Medulla oblongata (tissue), 1 donor: Measurements from ENCODE around the gene RAI1.
A peak's percentile ranks its signal among the peaks of the same experiment; 100 is the strongest.
"Not testable (repeated sequence)": the region's sequence is repeated elsewhere in the genome, so short reads cannot be mapped to it uniquely, and the experiment has no call there.

Experiments used
- DNase-seq: peaks from one replicate; pipeline ENCODE4 v3.0.0-alpha.2; 2015; ENCODE audit errors: extremely low spot score

RAI1 gene

DNA sequence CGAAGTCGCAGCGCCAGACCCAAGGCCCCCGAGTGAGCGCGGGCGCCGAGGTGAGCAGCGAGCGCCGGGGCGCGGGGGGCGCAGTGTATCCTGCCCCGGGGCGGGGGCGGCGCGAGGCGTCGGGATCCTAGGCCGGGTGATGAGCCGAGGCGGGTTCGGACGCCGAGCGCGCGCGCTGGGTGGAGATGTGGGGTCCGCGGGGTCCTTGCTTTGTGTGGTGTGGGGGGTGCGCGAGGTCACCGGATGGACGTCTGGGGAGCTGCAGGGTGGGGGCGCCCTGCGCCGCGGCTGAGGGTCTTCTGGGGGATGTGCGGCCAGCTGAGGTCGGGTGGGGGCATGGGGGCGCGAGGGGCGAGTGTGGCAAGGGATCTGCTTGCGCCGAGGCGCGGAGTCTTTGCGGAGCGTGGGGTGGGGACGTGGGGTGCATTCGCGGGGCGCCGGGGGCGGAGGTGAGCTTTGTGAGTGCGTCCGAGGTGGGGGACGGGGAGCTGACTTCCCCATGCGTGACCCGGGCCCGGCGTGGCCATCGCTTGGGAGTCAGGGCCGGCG lies 560 bp downstream of the RAI1 start:
- peak; percentile 25 for DNase-seq

GRCh38 chr17:17682293-17682736 lies 1.1 kb downstream of the RAI1 start:
- DNase-seq = peak; percentile 59

DNA sequence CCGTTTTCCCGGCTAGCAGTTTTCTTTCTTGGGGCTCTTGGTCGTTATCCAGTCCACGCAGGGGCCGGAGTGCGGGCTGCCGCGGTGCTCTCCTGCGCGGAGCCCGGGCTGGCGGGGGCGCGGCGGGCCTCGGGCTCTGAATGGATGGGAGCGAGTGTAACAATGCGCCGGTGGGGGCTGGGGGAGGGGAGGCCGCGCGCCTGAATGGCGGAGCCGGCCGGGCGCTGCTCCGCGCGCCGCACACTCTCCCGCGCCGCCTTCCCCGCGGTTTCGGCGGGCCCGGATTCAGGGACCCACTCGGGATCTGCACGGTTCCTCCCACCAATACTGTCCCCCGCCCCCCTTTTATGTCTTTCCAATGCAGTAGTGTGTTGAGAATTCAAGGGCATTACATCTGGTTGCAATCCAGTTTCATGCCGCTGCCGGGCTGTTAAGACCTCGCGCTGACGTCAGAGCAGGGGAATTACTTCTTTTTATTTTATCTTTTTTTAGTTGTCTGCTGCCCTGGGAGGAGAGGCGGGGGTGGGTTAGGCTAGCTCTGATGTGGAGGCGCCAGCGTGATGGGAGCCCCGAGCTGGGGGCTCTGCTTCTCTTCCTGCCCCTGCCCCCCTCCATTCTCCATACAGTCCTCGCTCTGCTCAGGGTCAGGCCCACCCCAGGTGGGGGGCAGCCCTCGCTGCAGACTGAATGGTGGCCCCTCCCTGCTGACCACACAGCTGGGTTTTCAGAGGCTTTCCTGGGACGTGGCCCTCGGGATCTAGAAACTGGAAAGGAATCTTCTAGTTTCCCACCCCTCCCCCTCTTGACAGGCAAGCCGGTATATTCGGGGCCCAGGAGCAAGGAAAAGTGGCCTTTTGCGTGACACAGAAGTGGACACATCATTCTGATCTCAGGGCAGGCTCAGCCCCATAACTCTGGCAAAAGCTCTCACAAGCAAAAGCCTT lies 1.8 kb downstream of the RAI1 start:
- DNase-seq = peak; percentile 63

GRCh38 chr17:17683710-17684365 lies 2.6 kb downstream of the RAI1 start:
- no peak for DNase-seq

GRCh38 chr17:17684906-17685774 lies 3.9 kb downstream of the RAI1 start:
- no peak for DNase-seq

GRCh38 chr17:17685775-17686291 lies 4.6 kb downstream of the RAI1 start:
- DNase-seq = no peak

DNA sequence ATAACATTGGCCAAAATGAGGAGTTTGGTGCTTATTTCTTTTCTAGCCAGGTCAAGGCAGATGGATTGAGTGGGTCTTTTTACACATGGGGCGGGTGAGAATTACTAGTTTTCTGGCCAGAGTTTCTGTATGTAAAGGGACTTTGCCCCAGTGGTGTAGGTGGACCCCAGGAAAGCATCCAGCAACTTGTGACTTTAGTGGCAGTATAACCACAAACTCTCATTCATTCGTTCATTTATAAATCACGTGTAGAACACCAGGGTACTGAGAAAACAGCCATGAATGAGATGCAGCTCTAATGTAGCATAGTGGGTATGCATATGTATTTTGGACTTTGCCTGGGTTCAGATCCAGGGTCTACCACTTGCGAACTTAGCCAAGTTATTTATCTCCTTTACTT lies 8.1 kb downstream of the RAI1 start:
- no peak for DNase-seq

GRCh38 chr17:17690233-17690632 lies 9.0 kb downstream of the RAI1 start:
- DNase-seq = not testable (repeated sequence)

DNA sequence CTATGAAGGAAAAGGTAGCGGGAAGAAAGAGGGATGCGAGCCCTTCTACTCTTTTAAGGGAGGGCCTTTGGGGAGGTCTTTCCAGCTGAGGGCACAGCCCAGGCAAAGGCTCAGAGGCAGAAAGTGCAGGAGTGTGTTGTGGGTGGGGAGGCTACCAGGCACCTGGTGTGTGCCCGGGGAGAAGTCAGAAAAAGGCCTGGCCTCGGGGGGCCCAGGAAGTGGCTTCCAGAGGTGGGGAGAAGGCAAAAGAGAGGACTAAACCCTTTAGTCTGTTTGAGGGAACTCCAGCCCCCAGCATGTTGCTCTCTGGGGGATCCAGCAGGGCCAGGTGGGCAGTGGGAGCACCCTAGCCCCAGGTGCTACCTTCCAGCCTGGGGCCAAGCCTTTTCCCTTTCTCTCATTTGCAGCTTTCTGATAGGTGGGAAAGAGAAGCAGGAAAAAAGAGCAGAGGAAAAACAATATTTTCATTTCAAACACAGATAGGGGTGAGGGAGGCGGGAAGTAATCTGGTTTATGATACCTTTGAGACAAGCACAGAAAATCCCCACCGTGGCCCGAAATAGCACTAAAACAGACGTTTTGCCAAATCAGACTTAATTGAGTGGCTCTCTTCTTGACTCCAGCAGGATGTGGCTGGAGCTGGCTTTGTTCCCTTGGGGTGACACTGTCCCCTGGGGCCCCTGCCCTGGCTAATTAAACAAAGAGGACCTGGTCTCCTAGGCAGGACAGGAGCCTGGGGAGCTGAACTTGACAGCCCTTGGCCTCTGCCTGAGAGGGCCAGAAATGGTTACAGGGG lies 10.4 kb downstream of the RAI1 start:
- no peak for DNase-seq

GRCh38 chr17:17692353-17693252 lies 11.3 kb downstream of the RAI1 start:
- no peak for DNase-seq

DNA sequence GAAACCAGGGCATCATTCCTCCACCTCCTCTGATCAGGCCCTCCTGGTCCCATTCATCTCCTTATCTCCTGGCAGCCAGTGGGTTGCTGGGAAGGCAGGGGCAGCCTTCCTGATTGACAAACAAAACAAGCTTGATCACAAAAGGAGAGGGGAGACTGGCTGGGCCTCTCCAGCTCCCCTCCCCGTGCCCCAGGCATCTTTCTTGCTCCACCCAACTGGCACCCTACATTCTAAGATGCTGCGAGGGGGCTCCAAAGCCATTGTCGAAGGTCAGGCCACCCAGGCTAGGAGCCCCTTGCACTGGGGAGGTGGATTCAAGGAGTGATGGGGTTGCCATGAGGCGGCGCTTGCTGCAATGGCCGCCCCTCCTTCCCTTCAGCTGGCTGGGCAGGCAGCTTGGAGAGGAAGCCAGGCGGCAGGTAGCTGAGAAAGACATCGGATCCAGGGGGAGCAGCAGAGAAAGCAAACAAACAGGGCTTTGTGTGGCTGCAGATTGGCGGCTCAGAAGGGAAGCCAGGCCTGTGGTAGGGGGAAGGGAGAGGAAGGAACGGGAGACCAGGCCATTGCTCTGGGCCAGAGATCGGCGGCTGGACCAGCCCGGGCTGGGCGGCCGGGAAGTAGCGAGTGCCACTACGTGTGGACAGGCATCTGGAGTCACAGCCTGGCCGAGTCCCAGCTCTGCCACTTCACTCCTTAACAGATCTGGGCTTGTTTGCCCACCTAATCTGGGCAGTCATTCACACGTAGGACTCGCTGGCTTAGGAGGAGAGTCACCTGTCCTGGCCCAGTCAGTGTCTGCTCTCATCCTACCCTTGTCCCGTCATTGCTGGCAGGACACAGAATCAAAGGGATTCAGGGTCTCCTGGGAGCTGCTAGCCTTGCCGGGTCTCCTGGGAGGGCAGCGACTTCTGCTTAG lies 12.3 kb downstream of the RAI1 start:
- peak; percentile 84 for DNase-seq

- peak; percentile 85 for DNase-seq
Measured at GRCh38 chr17:17694169-17695081, 13.2 kb downstream of the RAI1 start.

DNA sequence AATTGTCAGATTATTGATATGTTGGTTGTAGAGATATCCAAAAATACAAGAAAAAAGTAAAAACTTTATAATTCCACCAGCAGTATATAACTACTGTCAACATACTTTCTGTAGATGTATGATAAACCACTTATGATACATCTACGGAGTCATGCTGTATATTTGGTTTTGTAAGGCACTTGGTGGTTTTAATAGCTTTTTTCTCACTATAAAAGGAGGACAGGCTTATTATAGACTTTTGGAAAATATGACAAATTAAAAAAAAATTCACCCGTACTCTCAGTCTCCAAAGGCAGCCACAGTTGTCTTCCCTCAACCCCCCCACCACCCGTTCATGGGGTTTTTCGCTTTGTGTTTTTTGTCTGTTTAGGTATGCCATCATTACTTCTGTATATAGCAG lies 14.8 kb downstream of the RAI1 start:
- no peak for DNase-seq

DNA sequence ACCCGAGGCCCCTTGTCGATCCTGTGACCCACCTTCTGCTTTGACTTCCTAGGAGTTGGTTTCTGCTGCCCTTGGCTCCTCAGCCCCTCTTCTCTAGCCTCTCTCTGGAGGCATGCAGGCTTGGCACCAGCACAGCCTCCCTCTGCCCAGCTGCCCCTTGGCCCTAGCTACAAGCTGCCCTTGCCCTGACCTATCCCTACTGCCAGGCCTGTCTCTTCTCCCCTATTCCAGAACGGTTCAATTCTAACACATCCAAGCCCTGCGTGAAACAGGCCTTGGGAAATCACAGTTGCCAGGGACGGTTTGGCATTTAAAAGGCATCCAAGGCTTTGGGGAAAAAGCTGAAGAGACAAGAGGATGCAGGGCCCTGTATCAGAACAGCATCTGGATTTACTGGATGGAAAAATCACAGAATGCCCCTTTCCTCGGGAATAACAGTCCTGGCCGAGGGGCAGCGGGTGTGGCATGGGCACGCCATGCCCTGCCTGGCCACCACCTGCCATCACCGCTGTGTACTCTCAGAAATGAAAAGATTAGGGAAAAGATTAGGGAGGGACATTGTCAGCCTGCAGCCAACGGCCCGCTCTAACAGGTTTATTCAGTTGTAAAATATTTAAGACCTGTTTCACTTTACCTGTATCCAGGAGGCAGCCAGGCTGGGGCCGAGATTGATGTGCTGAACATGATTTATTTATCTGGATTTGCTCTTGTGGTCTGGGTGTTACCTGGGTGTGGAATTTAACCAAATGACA lies 15.8 kb downstream of the RAI1 start:
- DNase-seq = peak; percentile 67

DNA sequence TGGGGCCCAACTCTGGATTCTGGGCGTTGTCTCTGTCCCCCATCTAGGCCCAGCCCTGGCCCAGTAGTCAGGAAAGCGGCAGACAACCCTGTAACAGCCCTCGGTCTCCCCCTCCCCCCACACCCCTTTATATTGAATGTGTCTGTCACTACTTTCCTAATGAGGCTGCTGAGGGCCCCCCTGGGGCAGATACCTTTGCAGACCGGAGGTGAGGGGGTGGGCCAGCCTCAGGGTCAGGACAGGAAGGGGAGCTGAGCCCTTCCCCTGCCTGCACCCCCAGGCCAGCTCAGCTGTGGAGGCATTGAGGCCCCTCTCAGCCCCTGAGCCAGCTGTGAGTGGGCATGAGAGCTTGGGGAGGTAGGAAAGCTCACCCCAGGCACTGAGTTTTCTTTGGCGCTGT lies 17.1 kb downstream of the RAI1 start:
- no peak for DNase-seq

DNA sequence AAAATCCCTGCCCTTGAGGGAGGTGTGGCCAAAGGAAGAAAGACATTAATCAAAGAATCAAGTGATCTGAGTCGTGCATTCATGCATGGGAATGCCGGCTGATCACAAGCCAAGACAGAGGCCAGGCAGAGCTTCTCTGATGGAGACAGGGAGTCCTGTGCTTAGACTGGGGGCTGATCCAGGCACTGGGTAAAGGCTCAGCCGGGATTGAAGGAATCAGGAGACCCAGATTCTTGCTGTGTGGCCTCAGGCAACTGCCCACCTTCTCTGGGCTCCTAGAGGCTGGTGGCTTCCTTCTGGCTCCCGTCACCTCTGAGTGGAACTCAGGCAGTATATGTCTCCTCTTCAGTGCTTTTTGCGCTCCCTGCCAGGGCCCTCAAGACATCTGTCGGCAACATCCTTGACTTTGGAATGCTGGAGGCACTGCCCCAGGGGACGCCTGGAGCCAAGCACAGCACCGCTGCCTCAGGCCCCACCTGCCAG lies 17.7 kb downstream of the RAI1 start:
- DNase-seq = peak; percentile 51

- DNase-seq = no peak
Measured at GRCh38 chr17:17699491-17699890, 18.2 kb downstream of the RAI1 start.
